Central memory CD8-positive, alpha-beta T cell (primary cell): ENCODE results near the gene UNC13D.
"Not testable (repeated sequence)": the region's sequence is repeated elsewhere in the genome, so short reads cannot be mapped to it uniquely, and the experiment has no call there.

Experiments used
- ATAC-seq: fragments of 150-1000 bp; cut with Tn5 transposase; replicated peaks from 2 replicates; pipeline ENCODE4 v1.10.0; 2022; ENCODE audit warnings: mild to moderate bottlenecking, moderate FRiP score, moderate number of reproducible peaks; ENCODE audit not compliant: poor library complexity, severe bottlenecking; ENCODE audit errors: extremely low read depth
- DNase-seq, 2 donors: peaks; one replicate each; pipeline ENCODE4 v3.0.0; 2021; ENCODE audit warnings: low spot score in 2 of 2
- H3K27ac Mint-ChIP-seq: one replicate; pipeline ENCODE4 v1.8.0; 2022; ENCODE audit warnings: low read depth, mild to moderate bottlenecking, moderate library complexity, mixed read lengths
- H3K27me3 Mint-ChIP-seq: one replicate; pipeline ENCODE4 v1.8.0; 2022; ENCODE audit warnings: mixed read lengths
- H3K36me3 Mint-ChIP-seq: one replicate; pipeline ENCODE4 v1.8.0; 2022; ENCODE audit warnings: mild to moderate bottlenecking, moderate library complexity, mixed read lengths; ENCODE audit not compliant: insufficient read depth
- H3K4me1 Mint-ChIP-seq: one replicate; pipeline ENCODE4 v1.8.0; 2022; ENCODE audit warnings: mixed read lengths
- H3K4me3 Mint-ChIP-seq: one replicate; pipeline ENCODE4 v1.8.0; 2022; ENCODE audit warnings: mild to moderate bottlenecking, moderate library complexity, mixed read lengths
- H3K9me3 Mint-ChIP-seq: one replicate; pipeline ENCODE4 v1.8.0; 2022; ENCODE audit warnings: mixed read lengths

Gene UNC13D

GRCh38 chr17:75778861-75779249 is 65.3 kb downstream of the UNC13D start:
- H3K9me3 Mint-ChIP-seq = no peaks in the 10 kb centered on the region
- H3K36me3 Mint-ChIP-seq = peaks cover 63% of the 10 kb centered on the region
- H3K4me3 Mint-ChIP-seq = peak overlapping the region; percentile 91
- peak overlapping the region; percentile 97 for H3K27ac Mint-ChIP-seq
- ATAC-seq (peak; percentile 13), DNase-seq (peak in 1 of 2 donors; percentile 71)
- H3K27me3 Mint-ChIP-seq = no peaks in the 10 kb centered on the region
- H3K4me1 Mint-ChIP-seq = peaks cover 51% of the 10 kb centered on the region

DNA sequence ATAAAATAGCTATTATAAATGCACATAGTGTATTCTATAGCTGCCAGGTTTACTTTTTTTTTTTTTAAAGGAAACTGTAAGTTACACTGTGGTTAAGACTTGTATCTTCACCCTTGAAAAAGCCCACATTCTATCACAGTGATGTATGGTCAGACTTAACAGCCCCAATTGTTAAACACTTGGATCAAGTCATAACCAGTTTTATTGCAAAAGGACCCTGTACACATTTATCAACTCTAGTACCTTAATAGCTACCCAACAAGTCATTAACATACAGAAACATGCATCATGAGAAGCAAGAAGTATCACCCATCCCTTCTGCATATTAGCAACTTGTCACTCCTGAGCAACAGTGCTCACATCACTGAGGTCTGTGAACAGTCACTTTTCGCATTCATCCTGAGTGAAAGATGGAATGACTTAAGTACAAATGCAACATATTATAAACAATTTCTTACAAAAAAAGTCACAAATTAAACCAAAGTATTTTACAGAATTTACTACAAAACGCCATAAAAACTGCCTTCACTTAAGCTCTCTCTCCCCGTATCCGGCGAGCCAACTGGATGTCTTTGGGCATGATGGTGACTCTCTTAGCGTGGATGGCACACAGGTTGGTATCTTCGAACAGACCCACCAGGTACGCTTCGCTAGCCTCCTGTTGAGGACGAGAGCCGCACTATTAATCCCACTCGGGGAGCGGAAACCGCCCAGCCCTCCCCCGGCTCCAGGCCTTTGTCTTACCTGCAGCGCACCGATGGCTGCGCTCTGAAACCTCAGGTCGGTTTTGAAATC is 65.9 kb downstream of the UNC13D start:
- not testable (repeated sequence) for DNase-seq, H3K27me3 Mint-ChIP-seq, ATAC-seq, H3K9me3 Mint-ChIP-seq
- H3K4me1 Mint-ChIP-seq = peaks cover 49% of the 10 kb centered on the region
- H3K4me3 Mint-ChIP-seq = peak overlapping the region; percentile 91
- H3K27ac Mint-ChIP-seq = peak overlapping the region; percentile 97
- H3K36me3 Mint-ChIP-seq = peaks cover 64% of the 10 kb centered on the region

- Mint-ChIP-seq H3K27ac (peak overlapping the region; percentile 97), H3K9me3 (no peaks in the 10 kb centered on the region), H3K4me1 (peaks cover 44% of the 10 kb centered on the region), H3K36me3 (peaks cover 61% of the 10 kb centered on the region), H3K27me3 (no peaks in the 10 kb centered on the region), H3K4me3 (peak overlapping the region; percentile 91)
- ATAC-seq (no peak), DNase-seq (no peak)
Measured at GRCh38 chr17:75777296-75777922, 66.8 kb downstream of the UNC13D start.
